Measurements from ENCODE around the gene STXBP4.

Gene STXBP4

GRCh38 chr17:54968262-54968987, at the start of gene STXBP4, which contains the start of gene COX11:
Gene STXBP4, plus strand, starts transcription at chr17:54968765. Its CDS starts 17,455 bp downstream, at chr17:54986220.
Gene COX11, minus strand, starts transcription at chr17:54968654. Its CDS starts 8 bp downstream, at chr17:54968646.
- peak; percentile 98 for DNase-seq (ENCODE audit: low spot score)

- no peak for DNase-seq (ENCODE audit: low spot score)
These were observed 49.1 kb upstream of the STXBP4 start for GRCh38 chr17:54919425-54919824.

- DNase-seq (ENCODE audit: low spot score), result no peak
These were observed 47.7 kb upstream of the STXBP4 start for GRCh38 chr17:54920819-54921218.

GRCh38 chr17:54924405-54924804, 44.2 kb upstream of the STXBP4 start:
- no peak for DNase-seq (ENCODE audit: low spot score)

- DNase-seq (ENCODE audit: low spot score), result no peak
These were observed 41.0 kb upstream of the STXBP4 start for GRCh38 chr17:54927525-54927924.

GRCh38 chr17:54932711-54933110, 35.9 kb upstream of the STXBP4 start:
- no peak for DNase-seq (ENCODE audit: low spot score)

- no peak for DNase-seq (ENCODE audit: low spot score)
These were observed 34.6 kb upstream of the STXBP4 start for GRCh38 chr17:54933921-54934320.

- DNase-seq (ENCODE audit: low spot score), result no peak
These were observed 33.1 kb upstream of the STXBP4 start for GRCh38 chr17:54935471-54935870.

GRCh38 chr17:54937018-54937417, 31.5 kb upstream of the STXBP4 start:
- no peak for DNase-seq (ENCODE audit: low spot score)

- no peak for DNase-seq (ENCODE audit: low spot score)
These were observed 31.1 kb upstream of the STXBP4 start for GRCh38 chr17:54937426-54937825.

GRCh38 chr17:54941285-54941684, 27.3 kb upstream of the STXBP4 start:
- no peak for DNase-seq (ENCODE audit: low spot score)

- no peak for DNase-seq (ENCODE audit: low spot score)
These were observed 23.8 kb upstream of the STXBP4 start for GRCh38 chr17:54944796-54945195.

- DNase-seq (ENCODE audit: low spot score), result no peak
These were observed 23.3 kb upstream of the STXBP4 start for GRCh38 chr17:54945231-54945630.

GRCh38 chr17:54945671-54946070, 22.9 kb upstream of the STXBP4 start:
- DNase-seq (ENCODE audit: low spot score), result no peak

- DNase-seq (ENCODE audit: low spot score), result no peak
These were observed 21.2 kb upstream of the STXBP4 start for GRCh38 chr17:54947396-54947795.

- DNase-seq (ENCODE audit: low spot score), result no peak
These were observed 20.2 kb upstream of the STXBP4 start for GRCh38 chr17:54948380-54948779.

- DNase-seq (ENCODE audit: low spot score), result no peak
These were observed 18.4 kb upstream of the STXBP4 start for GRCh38 chr17:54950116-54950515.

GRCh38 chr17:54951286-54951685, 17.3 kb upstream of the STXBP4 start:
- no peak for DNase-seq (ENCODE audit: low spot score)

GRCh38 chr17:54956791-54957190, 11.8 kb upstream of the STXBP4 start:
- DNase-seq (ENCODE audit: low spot score), result no peak

- DNase-seq (ENCODE audit: low spot score), result no peak
These were observed 824 bp upstream of the STXBP4 start for GRCh38 chr17:54967621-54968261.

GRCh38 chr17:54968988-54969332, 395 bp downstream of the STXBP4 start:
- DNase-seq (ENCODE audit: low spot score), result peak; percentile 43

- DNase-seq (ENCODE audit: low spot score), result no peak
These were observed 1.4 kb downstream of the STXBP4 start for GRCh38 chr17:54969658-54970572.

GRCh38 chr17:54971147-54971546, 2.6 kb downstream of the STXBP4 start:
- no peak for DNase-seq (ENCODE audit: low spot score)
